ENCODE results near the gene LSR.
"Not testable (repeated sequence)": the region's sequence is repeated elsewhere in the genome, so short reads cannot be mapped to it uniquely, and the experiment has no call there.

LSR gene

DNA sequence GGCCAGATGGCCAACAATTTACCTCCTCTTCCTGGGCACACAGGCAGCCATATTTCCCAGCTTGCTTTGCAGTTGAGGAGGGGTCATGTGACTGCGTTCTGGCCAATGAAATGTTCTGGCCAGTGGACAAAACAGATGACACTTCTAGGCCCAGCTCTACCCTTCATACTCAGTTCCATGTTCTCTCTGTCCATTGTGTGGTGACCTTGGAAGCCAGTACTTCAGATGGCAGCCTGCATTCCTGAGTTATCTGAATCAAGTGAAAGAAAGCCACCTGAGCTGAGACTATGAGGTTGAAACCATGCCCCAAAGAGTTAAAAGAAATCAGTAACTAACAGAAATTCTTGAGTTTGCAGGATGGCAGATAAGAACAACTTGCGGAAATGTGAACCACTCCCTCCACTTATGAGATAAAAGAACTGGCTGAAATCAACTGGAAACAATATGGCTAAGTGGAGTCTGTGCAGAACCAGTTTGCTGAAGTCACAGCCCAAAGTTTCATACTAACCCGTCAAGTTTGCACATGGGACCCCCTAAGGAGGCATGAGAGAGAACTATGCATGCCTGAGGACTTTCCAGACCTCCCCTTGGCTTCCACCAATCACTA, 28.4 kb upstream of the LSR start:
- DNase-seq (ENCODE audit: extremely low read depth, low read depth): no peak
- TF ChIP-seq, protein P1, sequence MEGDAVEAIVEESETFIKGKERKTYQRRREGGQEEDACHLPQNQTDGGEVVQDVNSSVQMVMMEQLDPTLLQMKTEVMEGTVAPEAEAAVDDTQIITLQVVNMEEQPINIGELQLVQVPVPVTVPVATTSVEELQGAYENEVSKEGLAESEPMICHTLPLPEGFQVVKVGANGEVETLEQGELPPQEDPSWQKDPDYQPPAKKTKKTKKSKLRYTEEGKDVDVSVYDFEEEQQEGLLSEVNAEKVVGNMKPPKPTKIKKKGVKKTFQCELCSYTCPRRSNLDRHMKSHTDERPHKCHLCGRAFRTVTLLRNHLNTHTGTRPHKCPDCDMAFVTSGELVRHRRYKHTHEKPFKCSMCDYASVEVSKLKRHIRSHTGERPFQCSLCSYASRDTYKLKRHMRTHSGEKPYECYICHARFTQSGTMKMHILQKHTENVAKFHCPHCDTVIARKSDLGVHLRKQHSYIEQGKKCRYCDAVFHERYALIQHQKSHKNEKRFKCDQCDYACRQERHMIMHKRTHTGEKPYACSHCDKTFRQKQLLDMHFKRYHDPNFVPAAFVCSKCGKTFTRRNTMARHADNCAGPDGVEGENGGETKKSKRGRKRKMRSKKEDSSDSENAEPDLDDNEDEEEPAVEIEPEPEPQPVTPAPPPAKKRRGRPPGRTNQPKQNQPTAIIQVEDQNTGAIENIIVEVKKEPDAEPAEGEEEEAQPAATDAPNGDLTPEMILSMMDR (IDR thresholded peaks at IDR 0.05; ENCODE audit: low read depth, low read length): no peak

DNA sequence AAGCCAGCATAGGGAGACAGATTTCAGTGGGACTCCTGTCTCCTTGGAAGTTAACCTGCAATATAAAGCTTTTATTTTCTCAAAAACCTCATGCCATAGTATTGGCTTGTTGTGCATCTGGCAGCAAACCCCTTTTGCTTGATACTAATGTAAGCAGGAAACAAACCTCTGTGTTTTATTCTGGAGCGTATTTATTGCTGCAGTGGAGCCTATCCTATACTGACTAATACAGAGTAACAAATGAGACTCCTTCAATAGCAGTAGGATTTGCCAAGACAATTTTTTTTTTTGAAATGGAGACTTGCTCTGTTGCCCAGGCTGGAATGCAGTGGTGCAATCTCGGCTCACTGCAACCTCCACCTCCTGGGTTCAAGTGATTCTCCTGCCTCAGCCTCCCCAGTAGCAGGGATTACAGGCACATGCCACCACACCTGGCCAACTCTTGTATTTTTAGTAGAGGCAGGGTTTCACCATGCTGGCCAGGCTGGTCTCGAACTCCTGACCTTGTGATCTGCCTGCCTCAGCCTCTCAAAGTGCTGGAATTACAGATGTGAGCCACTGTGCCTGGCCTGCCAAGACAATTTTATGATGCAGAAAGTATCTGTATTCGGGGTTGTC, 27.7 kb upstream of the LSR start:
- not testable (repeated sequence) for DNase-seq (ENCODE audit: extremely low read depth, low read depth)

DNA sequence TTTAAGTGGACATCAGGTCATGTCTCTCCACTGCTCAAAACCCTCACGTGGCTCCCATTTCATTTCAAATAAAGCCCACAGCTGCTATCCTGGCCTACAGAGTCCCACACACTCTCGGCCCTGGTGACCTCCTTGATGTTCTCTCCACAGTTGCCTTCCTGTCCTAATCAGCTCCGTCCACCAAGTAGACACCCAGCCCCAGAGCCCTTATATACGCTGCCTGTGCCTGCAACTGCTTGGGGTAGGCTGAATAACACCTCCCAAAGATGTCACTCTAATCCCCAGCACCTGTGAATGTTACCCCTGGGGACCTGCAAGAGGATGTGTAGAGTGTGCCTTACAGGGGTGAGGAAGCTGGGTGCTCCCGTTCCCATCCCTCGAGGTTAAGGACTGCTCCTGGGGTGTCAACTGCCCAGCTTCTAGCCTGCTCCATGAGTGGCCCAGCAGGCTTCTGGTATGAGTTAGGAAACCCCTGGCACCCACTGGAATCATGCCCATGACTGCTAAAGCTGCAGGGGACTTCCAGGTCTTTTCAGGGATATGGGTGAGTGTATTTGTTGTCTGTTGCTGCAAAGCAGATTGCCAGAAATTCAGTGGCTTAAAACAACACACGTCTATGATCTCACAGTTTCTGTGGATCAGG, 26.3 kb upstream of the LSR start:
- TF ChIP-seq, protein P1 (IDR thresholded peaks at IDR 0.05; ENCODE audit: low read depth, low read length): no peak
- no peak for DNase-seq (ENCODE audit: extremely low read depth, low read depth)

DNA sequence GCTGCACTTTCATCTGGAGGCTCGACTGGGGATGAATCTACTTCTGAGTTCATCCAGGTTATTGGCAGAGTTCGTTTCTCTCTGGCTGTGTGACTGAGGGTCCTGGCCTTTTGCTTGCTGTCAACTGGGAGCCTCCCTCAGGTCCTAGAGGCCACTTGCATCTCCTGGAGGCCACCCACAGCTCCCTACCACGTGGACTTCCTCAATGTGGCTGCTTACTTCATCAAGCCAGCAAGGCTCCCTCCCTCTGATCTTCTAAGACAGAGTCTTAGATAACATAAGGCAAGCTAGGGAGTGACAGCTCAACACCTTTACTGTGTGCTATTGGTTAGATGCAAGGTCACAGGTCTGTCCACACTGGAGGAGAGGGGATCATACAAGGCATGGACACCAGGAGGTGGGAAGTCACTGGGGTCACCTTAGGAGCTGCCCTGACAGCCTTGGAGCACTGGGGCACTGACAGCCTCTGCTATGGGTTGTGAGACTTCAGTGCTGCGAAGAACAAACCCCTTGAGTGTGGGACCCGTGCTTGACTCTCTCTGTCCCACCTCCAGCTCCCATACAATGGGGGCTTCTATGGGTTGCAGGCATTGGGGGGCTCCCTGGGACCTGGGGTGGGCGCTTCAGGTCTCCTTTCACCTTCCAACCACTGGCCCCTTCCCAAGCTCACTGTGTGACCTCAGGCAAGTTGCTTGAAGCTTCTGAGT, 25.6 kb upstream of the LSR start:
- DNase-seq (ENCODE audit: extremely low read depth, low read depth): no peak
- TF ChIP-seq, protein P1 (IDR thresholded peaks at IDR 0.05; ENCODE audit: low read depth, low read length): no peak

DNA sequence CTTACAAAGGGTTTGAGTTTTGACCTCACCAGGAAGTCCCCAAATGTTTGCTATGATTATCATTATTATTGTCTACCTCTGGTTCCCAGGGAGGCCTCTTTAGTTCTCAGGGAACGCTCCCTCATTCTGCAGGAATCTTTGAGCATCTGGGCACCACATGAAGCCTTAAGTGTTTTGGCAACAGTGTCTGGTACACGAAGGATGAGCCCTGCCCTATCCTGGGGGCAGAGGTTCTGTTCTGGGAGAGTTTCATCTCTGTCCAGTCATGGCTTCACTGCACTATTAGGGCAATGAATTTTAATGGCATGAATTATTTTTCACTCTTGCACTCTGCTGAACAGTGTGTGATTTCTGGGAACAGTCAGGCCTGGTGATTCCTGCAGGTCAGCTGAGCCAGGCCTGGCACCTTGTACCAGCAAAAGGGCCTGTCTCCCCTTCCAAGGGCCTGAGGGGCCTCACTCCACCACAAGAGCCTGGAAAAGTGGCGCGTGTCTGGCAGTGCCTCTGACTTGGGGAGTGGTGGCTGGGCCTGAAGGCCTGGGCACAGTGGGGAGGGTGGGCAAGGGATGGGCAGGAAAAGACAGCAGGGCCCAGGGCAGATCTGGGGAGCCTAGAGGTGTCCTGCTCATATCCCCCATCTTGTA, 24.8 kb upstream of the LSR start:
- DNase-seq (ENCODE audit: extremely low read depth, low read depth): no peak
- TF ChIP-seq, protein P1 (IDR thresholded peaks at IDR 0.05; ENCODE audit: low read depth, low read length): no peak

DNA sequence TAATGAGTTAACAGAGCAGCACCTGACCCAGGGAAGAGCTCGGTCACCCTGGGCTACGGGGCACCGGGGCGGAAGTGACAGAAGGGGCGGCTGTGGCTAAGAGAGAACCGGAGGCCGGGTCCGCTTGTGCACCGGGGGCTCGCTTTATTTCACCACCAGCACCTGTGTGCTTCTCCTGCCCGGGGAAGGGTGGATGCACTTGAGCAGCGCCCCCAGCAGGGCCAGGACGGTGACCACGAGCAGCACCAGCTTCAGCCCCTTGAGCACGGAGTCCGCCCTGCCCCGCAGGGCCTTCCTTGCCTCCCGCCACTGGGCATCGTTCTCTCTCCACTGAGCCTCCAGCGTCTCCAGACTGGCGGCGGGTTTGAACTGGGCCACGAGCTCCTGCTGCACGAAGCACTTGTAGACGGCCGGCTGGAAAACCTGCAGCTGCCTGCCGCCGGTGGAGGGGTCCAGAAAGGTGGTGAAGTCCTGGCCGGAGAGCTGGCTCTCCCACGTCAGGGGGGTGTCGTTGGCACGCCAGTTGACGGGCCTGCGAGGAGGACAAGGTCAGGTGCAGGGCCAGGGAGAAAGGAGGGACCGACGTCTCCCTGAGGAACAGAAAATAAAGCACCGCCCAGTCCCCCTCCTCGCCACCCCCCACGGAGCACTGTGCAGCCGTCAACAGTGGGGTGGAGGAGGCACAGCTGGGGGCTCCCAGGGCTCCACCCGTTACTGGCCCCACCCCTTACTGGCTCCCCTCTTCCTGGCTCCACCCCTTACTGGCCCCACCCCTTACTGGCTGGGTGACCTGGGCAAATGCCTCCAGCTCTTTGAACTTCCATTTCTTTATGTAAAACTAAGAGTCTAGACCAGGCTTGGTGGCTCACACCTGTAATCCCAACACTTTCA, 23.9 kb upstream of the LSR start:
- TF ChIP-seq, protein P1 (IDR thresholded peaks at IDR 0.05; ENCODE audit: low read depth, low read length): no peak
- no peak for DNase-seq (ENCODE audit: extremely low read depth, low read depth)

DNA sequence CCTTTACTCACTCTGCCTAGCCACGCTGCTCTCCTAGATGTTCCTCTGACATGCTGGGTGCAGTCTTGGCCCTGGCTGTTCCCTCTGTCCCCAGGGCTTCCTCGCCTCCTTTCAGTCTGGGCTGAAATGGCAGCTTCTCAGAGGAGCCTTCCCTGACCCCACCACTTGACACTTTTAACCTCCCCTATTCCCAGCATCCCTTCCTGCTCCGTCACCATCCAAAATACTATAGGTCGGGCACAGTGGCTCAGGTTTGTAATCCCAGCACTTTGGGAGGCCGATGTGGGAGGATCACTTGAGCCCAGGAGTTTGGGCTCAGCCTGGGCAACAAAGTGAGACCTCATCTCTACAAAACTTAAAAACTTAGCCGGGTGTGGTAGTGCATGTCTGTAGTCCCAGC, 22.9 kb upstream of the LSR start:
- TF ChIP-seq, protein P1 (IDR thresholded peaks at IDR 0.05; ENCODE audit: low read depth, low read length): no peak
- no peak for DNase-seq (ENCODE audit: extremely low read depth, low read depth)

Data from AG09319 (cell line).